ENCODE measurements around the gene BBS7. TPM values are rescaled to one million over a fixed set of nuclear protein-coding genes. Genes with fewer than 3 reads are reported as not detected.

The BBS7 gene
- total RNA-seq, 2 donors from 2014 or later = 4.9 to 5.5 TPM

- TF ChIP-seq CTCF (IDR thresholded peaks at IDR 0.05) = no peak
- Histone ChIP-seq H3K9me3 (no peaks in the 10 kb centered on the region), H3K27ac (no peak overlapping the region), H3K4me1 (no peaks in the 10 kb centered on the region), H3K4me3 (no peak overlapping the region), H3K27me3 (no peaks in the 10 kb centered on the region), H3K36me3 (no peaks in the 10 kb centered on the region)
- DNase-seq (ENCODE audit: low spot score) = no peak
Measured at GRCh38 chr4:121776610-121777401, 93.5 kb downstream of the BBS7 start.

Other genes starting within 250 kb of the BBS7 start
- gene ANXA5, start 173.5 kb downstream of the BBS7 start, total RNA-seq = 100 to 1,000 TPM; 186 to 197 TPM
- not detected for gene SMIM43, start 105.3 kb downstream of the BBS7 start, total RNA-seq
- 10 to 100 TPM; 18.8 TPM for gene EXOSC9, start 69.2 kb downstream of the BBS7 start, total RNA-seq
- gene CCNA2, start 46.6 kb downstream of the BBS7 start, total RNA-seq = 1 to 10 TPM in 1 of 2 donors, under 1 TPM in 1; 0.51 to 1.3 TPM
- under 1 TPM; 0.15 to 0.63 TPM for gene TRPC3, start 81.6 kb upstream of the BBS7 start, total RNA-seq

All from right atrium auricular region (tissue), 2 donors.